HEK293 (cell line): ENCODE measurements around the gene AKIRIN2.
A peak's percentile ranks its signal among the peaks of the same experiment; 100 is the strongest.

Experiments used
- BCL11B ChIP-seq: fragments of 450-650 bp; formaldehyde crosslinking; IDR thresholded peaks from 2 replicates; pipeline ENCODE4 v1.5.1; 2016; ENCODE audit warnings: low read depth, missing biosample characterization, missing genetic modification characterization
- EGR2 ChIP-seq: fragments of 450-650 bp; formaldehyde crosslinking; IDR thresholded peaks from 2 replicates; pipeline ENCODE4 v1.5.1; 2016; ENCODE audit warnings: low read depth, missing biosample characterization, missing genetic modification characterization
- FEZF1 ChIP-seq: fragments of 450-650 bp; formaldehyde crosslinking; IDR thresholded peaks from 2 replicates; pipeline ENCODE4 v1.5.1; 2016; ENCODE audit warnings: missing biosample characterization, missing genetic modification characterization
- GLI2 ChIP-seq: fragments of 450-650 bp; formaldehyde crosslinking; IDR thresholded peaks from 2 replicates; pipeline ENCODE4; 2017; ENCODE audit warnings: missing biosample characterization, missing genetic modification characterization, low read depth, borderline replicate concordance
- HOXA7 ChIP-seq: sonication (generic); formaldehyde crosslinking; IDR thresholded peaks from 2 replicates; pipeline ENCODE4 v1.8.1; 2022; ENCODE audit warnings: missing genetic modification reagents, borderline replicate concordance
- IKZF3 ChIP-seq: fragments of 450-650 bp; IDR thresholded peaks from 2 replicates; pipeline ENCODE4 v1.5.0; 2018; ENCODE audit warnings: missing biosample characterization, mild to moderate bottlenecking, missing genetic modification characterization, moderate library complexity
- INSM2 ChIP-seq: fragments of 450-650 bp; formaldehyde crosslinking; IDR thresholded peaks from 2 replicates; pipeline ENCODE4 v1.5.1; 2016; ENCODE audit warnings: missing biosample characterization, missing genetic modification characterization
- SCRT2 ChIP-seq: fragments of 450-650 bp; formaldehyde crosslinking; IDR thresholded peaks from 2 replicates; pipeline ENCODE4 v1.5.1; 2016; ENCODE audit warnings: missing biosample characterization, missing genetic modification characterization
- SP2 ChIP-seq: fragments of 450-650 bp; formaldehyde crosslinking; IDR thresholded peaks from 2 replicates; pipeline ENCODE4 v1.5.1; 2016; ENCODE audit warnings: missing biosample characterization, missing genetic modification characterization
- ZBTB11 ChIP-seq: fragments of 450-650 bp; formaldehyde crosslinking; conservative IDR thresholded peaks from 2 replicates; pipeline ENCODE4 v1.5.1; 2016; ENCODE audit warnings: low read depth, missing biosample characterization, missing genetic modification characterization
- ZBTB17 ChIP-seq: fragments of 450-650 bp; formaldehyde crosslinking; IDR thresholded peaks from 2 replicates; pipeline ENCODE4 v1.5.1; 2016; ENCODE audit warnings: missing biosample characterization, missing genetic modification characterization
- ZNF10 ChIP-seq: fragments of 450-650 bp; formaldehyde crosslinking; IDR thresholded peaks from 2 replicates; pipeline ENCODE4 v1.5.1; 2017; ENCODE audit warnings: missing biosample characterization, missing genetic modification characterization
- ZNF133 ChIP-seq: fragments of 450-650 bp; formaldehyde crosslinking; IDR thresholded peaks from 2 replicates; pipeline ENCODE4 v1.5.1; 2016; ENCODE audit warnings: missing biosample characterization, missing genetic modification characterization
- ZNF140 ChIP-seq: fragments of 450-650 bp; formaldehyde crosslinking; IDR thresholded peaks from 2 replicates; pipeline ENCODE4 v1.5.1; 2016; ENCODE audit warnings: missing biosample characterization, missing genetic modification characterization
- ZNF2 ChIP-seq: fragments of 450-650 bp; formaldehyde crosslinking; IDR thresholded peaks from 2 replicates; pipeline ENCODE4 v1.5.1; 2016; ENCODE audit warnings: missing biosample characterization, missing genetic modification characterization
- ZNF274 ChIP-seq, 2 experiments: fragments of 200-500 bp in 1 of 2; fragments of 450-650 bp in 1 of 2; sonication (Bioruptor generic) in 1 of 2; formaldehyde crosslinking in 1 of 2; IDR thresholded peaks; 2 replicates each; pipeline versions ENCODE4 v1.5.1 to v1.6.1; 2014 to 2016; ENCODE audit warnings: borderline replicate concordance in 1 of 2, inconsistent platforms in 1 of 2, low read length in 1 of 2, missing biosample characterization in 1 of 2, missing genetic modification characterization in 1 of 2
- ZNF311 ChIP-seq: fragments of 450-650 bp; formaldehyde crosslinking; IDR thresholded peaks from 2 replicates; pipeline ENCODE4 v1.5.1; 2017; ENCODE audit warnings: missing biosample characterization, missing genetic modification characterization, borderline replicate concordance
- ZNF354C ChIP-seq: fragments of 450-650 bp; formaldehyde crosslinking; IDR thresholded peaks from 2 replicates; pipeline ENCODE4 v1.5.1; 2016; ENCODE audit warnings: missing biosample characterization, missing genetic modification characterization, low read depth, borderline replicate concordance
- ZNF362 ChIP-seq: fragments of 450-650 bp; formaldehyde crosslinking; IDR thresholded peaks from 2 replicates; pipeline ENCODE4 v1.5.1; 2016; ENCODE audit warnings: missing biosample characterization, missing genetic modification characterization
- ZNF416 ChIP-seq: fragments of 450-650 bp; formaldehyde crosslinking; IDR thresholded peaks from 2 replicates; pipeline ENCODE4 v1.5.1; 2016; ENCODE audit warnings: missing biosample characterization, missing genetic modification characterization
- ZNF501 ChIP-seq: fragments of 450-650 bp; formaldehyde crosslinking; IDR thresholded peaks from 2 replicates; pipeline ENCODE4 v1.5.1; 2016; ENCODE audit warnings: missing biosample characterization, missing genetic modification characterization
- ZNF513 ChIP-seq: fragments of 450-650 bp; IDR thresholded peaks from 2 replicates; pipeline ENCODE4 v1.5.1; 2018; ENCODE audit warnings: missing biosample characterization, missing genetic modification characterization
- ZNF549 ChIP-seq: fragments of 450-650 bp; IDR thresholded peaks from 2 replicates; pipeline ENCODE4 v1.5.1; 2018; ENCODE audit warnings: missing biosample characterization, missing genetic modification characterization, mild to moderate bottlenecking, inconsistent platforms, moderate library complexity
- ZNF621 ChIP-seq: fragments of 450-650 bp; formaldehyde crosslinking; IDR thresholded peaks from 2 replicates; pipeline ENCODE4 v1.5.1; 2017; ENCODE audit warnings: missing biosample characterization, missing genetic modification characterization
- ZNF670 ChIP-seq: fragments of 450-650 bp; formaldehyde crosslinking; IDR thresholded peaks from 2 replicates; pipeline ENCODE4 v1.5.1; 2016; ENCODE audit warnings: missing biosample characterization, missing genetic modification characterization, low read depth
- ZNF701 ChIP-seq: fragments of 450-650 bp; formaldehyde crosslinking; IDR thresholded peaks from 2 replicates; pipeline ENCODE4 v1.5.1; 2016; ENCODE audit warnings: missing biosample characterization, missing genetic modification characterization
- ZNF776 ChIP-seq: fragments of 450-650 bp; formaldehyde crosslinking; IDR thresholded peaks from 2 replicates; pipeline ENCODE4 v1.5.0; 2017; ENCODE audit warnings: missing biosample characterization, missing genetic modification characterization, borderline replicate concordance
- ZNF785 ChIP-seq: fragments of 450-650 bp; formaldehyde crosslinking; IDR thresholded peaks from 2 replicates; pipeline ENCODE4 v1.5.1; 2016; ENCODE audit warnings: missing biosample characterization, missing genetic modification characterization
- ZNF792 ChIP-seq: fragments of 450-650 bp; formaldehyde crosslinking; IDR thresholded peaks from 2 replicates; pipeline ENCODE4 v1.5.1; 2016; ENCODE audit warnings: missing biosample characterization, missing genetic modification characterization
- ZSCAN30 ChIP-seq: fragments of 450-650 bp; IDR thresholded peaks from 2 replicates; pipeline ENCODE4 v1.5.1; 2018; ENCODE audit warnings: missing biosample characterization, mild to moderate bottlenecking, missing genetic modification characterization, moderate library complexity
- ZSCAN5A ChIP-seq: fragments of 450-650 bp; formaldehyde crosslinking; IDR thresholded peaks from 2 replicates; pipeline ENCODE4 v1.5.1; 2016; ENCODE audit warnings: missing biosample characterization, missing genetic modification characterization

Gene AKIRIN2

GRCh38 chr6:87731818-87732661, 30.0 kb upstream of the AKIRIN2 start (continued):
- TF ChIP-seq HOXA7 (no peak), ZNF362 (tag by site-specific recombination) (no peak), SCRT2 (tag by site-specific recombination) (peak; percentile 90), GLI2 (tag by site-specific recombination) (no peak), ZNF140 (tag by site-specific recombination) (no peak), INSM2 (tag by site-specific recombination) (no peak), BCL11B (tag by site-specific recombination) (no peak), SP2 (tag by site-specific recombination) (no peak), ZNF776 (tag by site-specific recombination) (no peak), ZSCAN30 (no peak), ZNF416 (no peak), ZNF133 (tag by site-specific recombination) (no peak), ZSCAN5A (tag by site-specific recombination) (no peak), FEZF1 (peak; percentile 82), ZNF792 (no peak), ZNF354C (tag by site-specific recombination) (no peak), ZNF2 (tag by site-specific recombination) (peak; percentile 36; the same call in 1 of the 2 replicates), EGR2 (tag by site-specific recombination) (no peak), ZNF274 (IDR thresholded peaks at IDR 0.05; ENCODE audit: low read length) (no peak), ZNF274 (tag by site-specific recombination; IDR thresholded peaks at IDR 0.05; ENCODE audit: borderline replicate concordance) (no peak), ZNF785 (tag by site-specific recombination) (no peak), ZBTB17 (tag by site-specific recombination) (0 out of 2 replicates have a peak, but pooled peaks have one; percentile 42), ZNF670 (no peak), ZBTB11 (tag by site-specific recombination) (no peak), ZNF621 (tag by site-specific recombination) (no peak), ZNF10 (tag by site-specific recombination) (peak; percentile 86), ZNF501 (tag by site-specific recombination) (0 out of 2 replicates have a peak, but pooled peaks have one; percentile 54), ZNF701 (tag by site-specific recombination) (no peak), ZNF513 (no peak), ZNF549 (tag by site-specific recombination) (no peak), IKZF3 (tag by site-specific recombination) (peak; percentile 65; the same call in 1 of the 2 replicates), ZNF311 (no peak)
